Globus pallidus (tissue), 1 donor: ENCODE data around the gene SLC5A6.
"Not testable (repeated sequence)": the region's sequence is repeated elsewhere in the genome, so short reads cannot be mapped to it uniquely, and the experiment has no call there.

Experiments
- DNase-seq: peaks from one replicate; pipeline ENCODE4 v3.0.0-alpha.2; 2015; ENCODE audit warnings: low spot score

Gene SLC5A6

GRCh38 chr2:27205206-27205605 lies 6.9 kb downstream of the SLC5A6 start:
- no peak for DNase-seq

- DNase-seq, result no peak
Measured at GRCh38 chr2:27204566-27204965, 7.5 kb downstream of the SLC5A6 start.

DNA sequence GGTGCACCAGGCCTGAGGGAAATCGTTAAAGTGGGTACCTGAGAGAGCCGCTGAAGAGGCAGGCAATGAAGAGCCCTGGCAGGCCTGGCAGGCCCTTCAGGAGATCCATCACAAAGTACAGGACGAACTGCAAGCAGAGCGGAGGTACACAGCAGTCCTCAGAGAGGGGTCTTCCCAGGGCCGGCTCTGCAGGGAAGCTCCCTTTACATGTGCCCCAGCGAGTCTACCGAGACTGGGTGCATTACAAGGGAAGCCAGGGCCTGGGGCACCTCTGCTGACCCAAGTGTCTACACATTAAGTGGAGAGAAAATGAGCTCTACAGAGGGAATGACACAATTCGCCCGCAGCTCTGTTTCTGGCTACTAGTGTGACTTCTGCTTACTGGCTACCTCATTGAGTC lies 8.3 kb downstream of the SLC5A6 start:
- DNase-seq, result no peak

GRCh38 chr2:27202854-27203253 lies 9.2 kb downstream of the SLC5A6 start:
- DNase-seq, result no peak

- no peak for DNase-seq
Measured at GRCh38 chr2:27201675-27202074, 10.4 kb downstream of the SLC5A6 start.

- no peak for DNase-seq
Measured at GRCh38 chr2:27199241-27199640, 12.8 kb downstream of the SLC5A6 start.

DNA sequence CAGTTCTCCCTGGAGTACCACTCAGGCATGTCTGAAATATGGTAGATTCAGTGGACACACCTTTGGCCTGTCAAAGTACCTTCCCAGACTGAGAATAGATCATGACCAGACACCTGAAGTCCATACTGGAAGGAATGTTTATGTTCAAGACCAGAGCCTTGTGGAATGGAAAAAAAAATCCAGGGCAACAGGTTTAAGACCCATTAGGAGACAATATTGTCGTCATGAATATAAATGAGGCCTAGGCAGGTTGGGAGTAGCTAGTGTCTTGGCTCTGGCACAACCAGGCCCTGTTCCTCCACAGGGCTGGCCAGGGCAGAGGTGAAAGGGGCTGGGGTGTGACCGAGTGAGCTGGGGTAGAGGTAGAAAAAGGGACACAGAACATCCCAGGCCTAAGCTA lies 13.4 kb downstream of the SLC5A6 start:
- DNase-seq, result no peak

GRCh38 chr2:27198068-27198467 lies 14.0 kb downstream of the SLC5A6 start:
- DNase-seq, result not testable (repeated sequence)

DNA sequence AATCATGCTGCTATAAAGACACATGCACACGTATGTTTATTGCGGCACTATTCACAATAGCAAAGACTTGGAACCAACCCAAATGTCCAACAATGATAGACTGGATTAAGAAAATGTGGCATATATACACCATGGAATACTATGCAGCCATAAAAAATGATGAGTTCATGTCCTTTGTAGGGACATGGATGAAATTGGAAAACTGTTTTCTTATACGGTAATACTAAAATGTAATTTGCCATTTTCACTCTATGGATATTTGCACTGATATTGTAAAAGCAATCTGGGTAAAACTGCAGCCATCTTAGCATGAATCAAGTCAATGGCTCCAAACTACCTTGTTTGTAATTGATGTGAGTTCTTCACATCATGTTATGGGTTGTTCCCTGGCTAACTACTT lies 16.3 kb downstream of the SLC5A6 start:
- DNase-seq, result not testable (repeated sequence)

- no peak for DNase-seq
Measured at GRCh38 chr2:27194538-27195354, 17.3 kb downstream of the SLC5A6 start.

- peak; percentile 46 for DNase-seq
Measured at GRCh38 chr2:27191070-27191829, 20.8 kb downstream of the SLC5A6 start.

- no peak for DNase-seq
Measured at GRCh38 chr2:27189989-27190388, 22.1 kb downstream of the SLC5A6 start.

DNA sequence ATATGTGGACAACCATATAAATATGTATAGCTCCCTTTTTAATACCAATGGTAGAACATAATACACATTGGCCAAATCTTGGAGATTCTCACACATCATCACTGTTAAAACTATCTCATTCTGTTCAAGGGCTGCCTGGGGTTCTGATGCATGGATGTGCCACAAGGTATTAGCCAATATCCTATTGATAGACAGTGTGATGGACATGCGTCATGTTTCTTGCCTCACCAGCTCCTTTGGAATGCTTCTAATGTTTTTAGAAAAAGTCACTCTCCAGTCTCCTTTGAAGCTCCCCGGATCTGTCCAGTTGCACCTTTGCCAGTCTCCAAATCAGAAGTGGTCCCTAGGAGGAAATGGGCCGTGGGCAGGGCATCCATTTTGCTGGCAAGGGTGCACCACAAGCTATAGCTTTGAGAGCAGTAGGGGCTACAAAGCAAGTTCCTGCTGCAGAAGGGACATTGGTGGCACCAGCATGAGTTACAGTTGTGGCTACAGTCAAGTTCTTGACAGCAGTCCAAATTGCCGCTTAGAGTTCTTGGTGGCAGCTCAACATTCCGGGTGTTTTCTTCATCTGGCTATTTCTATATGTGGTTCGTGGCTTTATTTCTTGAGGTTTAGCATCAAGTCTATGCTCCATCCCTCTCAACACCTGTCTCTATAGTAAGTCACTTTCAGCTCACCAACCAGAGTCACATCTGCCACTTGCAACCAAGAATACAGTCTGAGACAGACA lies 25.3 kb downstream of the SLC5A6 start:
- DNase-seq, result no peak

DNA sequence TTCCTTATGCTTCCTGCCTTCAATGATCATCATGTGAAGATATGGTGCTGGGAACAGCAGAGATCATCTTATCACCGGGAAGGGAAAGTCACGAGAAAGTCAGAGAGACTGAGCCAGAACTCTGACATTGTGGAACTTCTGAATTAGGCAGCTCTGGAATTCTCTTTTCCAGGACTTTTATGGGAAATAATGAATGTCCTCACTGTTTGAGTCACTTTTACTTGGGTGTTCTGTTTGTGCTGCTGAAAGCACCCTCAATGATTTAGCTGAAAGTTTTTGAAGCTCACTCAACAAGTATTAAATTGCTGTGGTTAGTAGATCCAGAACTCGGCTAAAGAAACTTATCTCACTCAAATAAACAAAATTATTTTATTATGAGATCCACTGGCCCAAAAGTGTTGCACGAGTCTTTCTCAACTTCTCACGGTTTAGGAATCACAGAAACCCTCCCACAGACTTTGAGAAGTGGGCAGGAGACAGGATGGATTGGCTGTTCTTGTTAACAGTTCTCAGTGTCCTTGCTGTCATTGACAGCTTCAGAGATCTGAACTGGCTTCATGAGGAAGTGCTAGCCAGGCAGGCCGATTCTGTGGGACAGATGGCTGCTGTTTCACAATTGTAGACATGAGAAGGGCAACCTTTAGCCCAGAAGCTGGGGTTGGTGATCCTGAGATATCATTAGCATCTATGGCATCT lies 26.6 kb downstream of the SLC5A6 start:
- DNase-seq, result no peak

DNA sequence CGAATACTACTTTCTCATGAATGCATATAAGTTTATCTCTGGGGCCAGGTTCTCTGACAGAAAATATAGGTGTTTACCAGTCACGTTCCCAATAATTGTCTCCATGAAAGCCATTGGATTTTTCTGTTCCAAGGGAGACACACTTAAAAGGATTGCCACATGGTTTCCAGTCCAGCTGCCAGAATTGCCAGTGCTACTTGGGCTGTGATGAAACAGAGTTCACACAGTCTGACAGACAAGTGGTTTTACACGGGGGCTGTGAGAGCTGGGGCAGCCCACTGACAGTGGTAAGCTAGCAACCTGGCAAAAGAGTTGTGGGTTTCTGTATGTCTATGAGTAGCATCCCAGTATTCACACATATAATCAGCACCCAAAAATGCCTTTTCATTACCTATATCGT lies 28.0 kb downstream of the SLC5A6 start:
- DNase-seq, result no peak

DNA sequence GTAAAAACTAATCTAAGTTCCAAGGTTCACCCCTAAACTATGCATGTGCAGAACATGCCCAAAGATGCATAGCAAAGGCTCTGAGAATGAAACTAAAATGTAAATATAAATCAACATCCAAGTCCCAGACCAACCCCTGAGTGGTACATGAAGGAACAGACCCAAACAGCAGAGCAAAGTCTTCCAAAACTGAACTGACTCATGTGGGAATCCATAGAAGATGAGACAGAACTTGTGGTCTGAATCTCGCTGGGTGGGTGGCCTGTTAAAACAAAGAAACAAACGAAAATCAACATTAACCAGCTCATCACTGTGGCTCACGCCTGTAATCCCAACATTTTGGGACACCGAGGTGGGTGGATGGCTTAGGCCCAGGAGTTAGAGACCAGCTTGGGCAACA lies 29.7 kb downstream of the SLC5A6 start:
- no peak for DNase-seq

DNA sequence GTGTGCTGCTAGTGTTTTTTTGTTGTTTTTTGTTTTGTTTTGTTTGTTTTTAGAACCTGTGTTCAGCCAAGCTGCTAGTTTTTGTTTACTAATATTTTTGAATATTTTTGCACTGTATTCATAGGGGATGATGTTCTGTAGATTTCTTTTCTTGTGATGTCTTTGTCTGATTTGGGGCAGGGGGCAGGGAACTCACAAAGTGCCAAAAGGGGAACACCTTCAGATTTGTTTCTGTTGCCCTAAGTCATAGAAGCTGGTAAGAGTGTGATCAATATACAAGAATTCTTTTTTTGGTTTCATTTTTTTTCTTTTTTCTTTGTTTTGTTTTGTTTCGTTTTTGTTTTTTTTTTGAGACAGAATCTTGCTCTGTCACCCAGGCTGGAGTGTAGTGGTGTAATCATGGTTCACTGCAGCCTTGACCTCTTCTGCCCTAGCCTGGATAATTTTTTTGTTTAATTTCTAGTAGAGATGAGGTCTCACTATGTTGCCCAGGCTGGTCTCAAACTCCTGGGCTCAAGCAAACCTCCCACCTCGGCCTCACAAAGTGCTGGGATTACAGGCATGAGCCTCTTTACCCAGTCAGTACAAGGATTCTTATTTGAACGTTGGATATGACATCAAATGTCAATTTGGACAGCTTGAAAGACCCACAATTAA lies 32.6 kb downstream of the SLC5A6 start:
- no peak for DNase-seq

DNA sequence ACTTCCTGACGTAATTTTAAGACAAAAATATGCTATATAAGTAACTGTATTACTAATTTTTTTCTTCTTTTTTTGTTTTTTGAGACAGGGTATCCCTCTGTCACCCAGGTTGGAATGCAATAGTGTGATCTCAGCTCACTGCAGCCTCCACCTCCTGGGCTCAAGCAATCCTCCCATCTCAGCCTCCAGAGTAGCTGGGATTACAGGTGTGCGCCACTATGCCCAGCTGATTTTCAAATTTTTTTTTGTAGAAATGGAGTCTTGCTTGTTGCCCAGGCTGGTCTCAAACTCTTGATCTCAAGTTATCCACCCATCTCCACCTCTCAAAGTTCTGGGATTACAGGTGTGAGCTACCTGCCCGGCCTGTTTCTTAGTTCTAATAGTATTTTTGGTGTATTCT lies 33.6 kb downstream of the SLC5A6 start:
- DNase-seq, result no peak

DNA sequence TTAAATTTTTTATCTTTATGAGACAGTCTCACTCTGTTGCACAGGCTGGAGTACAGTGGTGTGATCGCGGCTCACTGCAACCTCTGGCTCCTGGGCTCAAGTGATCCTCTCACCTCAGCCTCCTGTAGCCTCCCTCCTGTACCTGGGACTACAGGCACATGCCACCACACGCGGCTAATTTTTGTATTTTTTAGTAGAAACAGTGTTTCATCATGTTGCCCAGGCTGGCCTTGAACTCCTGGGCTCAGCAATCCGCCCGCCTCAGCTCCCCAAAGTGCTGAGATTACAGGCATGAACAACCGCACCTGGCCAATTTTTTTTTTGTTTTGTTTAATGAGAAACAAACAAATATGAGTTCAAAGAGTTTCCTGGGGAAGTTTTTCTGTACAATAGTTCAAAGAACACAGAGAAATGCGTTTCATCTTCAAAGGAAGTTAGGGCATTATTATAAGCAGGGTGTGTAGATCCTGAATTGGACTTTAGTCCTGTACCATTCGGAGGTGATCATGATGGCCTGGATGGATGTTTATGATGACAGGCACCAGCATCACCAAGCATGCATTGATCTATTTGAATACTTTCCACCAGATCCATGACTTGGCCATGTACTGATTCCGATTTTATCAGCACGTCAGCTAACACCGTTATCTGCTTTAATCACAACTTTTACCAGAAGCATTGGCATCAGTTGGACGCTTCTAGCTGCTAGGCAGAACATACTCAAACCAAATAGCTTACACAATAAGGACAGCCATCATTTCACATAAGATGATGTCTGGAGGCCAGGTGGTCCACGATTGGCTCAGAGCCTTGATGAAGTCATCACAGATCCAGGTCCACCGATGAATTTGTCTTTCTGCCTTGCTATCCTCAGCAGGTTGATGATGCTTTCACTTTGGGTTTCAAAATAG lies 34.4 kb downstream of the SLC5A6 start:
- DNase-seq, result no peak

DNA sequence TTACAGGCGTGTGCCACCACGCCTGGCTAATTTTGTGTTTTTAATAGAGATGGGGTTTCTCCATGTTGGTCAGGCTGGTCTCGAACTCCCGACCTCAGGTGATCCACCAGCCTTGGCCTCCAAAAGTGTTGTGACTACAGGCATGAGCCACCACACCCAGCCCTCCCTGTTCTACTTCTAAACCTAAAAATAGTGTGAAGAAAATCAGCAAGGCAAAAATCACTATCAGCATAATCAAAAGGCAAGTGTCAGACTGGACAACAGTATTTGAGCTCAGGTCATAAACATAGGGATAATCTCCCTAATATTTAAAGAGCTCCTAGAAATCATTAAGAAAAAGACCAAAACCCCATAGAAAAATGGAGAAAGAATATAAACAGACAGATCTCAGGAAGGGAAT lies 36.3 kb downstream of the SLC5A6 start:
- not testable (repeated sequence) for DNase-seq

DNA sequence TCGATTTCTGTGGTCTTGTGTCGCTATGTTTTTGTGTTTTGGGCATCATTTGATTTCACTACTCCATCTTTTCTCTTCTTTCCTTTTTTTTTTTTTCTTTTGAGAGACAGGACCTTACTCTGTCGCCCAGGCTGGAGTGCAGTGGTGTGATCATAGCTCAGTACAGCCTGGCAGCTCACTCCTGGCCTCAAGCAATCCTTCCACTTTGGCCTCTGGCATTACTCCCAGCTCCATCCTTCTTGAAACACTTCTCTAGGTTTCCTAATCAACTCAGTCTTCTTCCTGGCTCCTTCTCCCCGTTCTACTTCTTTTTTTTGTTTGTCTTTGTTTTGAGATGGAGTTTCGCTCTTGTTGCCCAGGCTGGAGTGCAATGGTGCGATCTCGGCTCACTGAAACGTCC lies 36.7 kb downstream of the SLC5A6 start:
- no peak for DNase-seq
